Stimulated activated effector memory CD8-positive, alpha-beta T cell treated with anti-CD3 and anti-CD28 coated beads, Interleukin-12 subunit alpha, Interleukin-12 subunit beta, amount 100 ng/mL, for 72 hours (primary cell): ENCODE results near the gene KLF15.
A peak's percentile ranks its signal among the peaks of the same experiment; 100 is the strongest.

Experiments used
- ATAC-seq: fragments of 150-1000 bp; cut with Tn5 transposase; 2 replicates; pipeline ENCODE4 v1.10.0; 2021
- DNase-seq, 2 donors: peaks; one replicate each; pipeline ENCODE4 v3.0.0; 2021 to 2022; ENCODE audit warnings: low spot score in 2 of 2
- H3K27ac Mint-ChIP-seq: one replicate; pipeline ENCODE4 v1.8.0; 2022; ENCODE audit warnings: mild to moderate bottlenecking, mixed read lengths
- H3K36me3 Mint-ChIP-seq: one replicate; pipeline ENCODE4 v1.8.0; 2022; ENCODE audit warnings: mild to moderate bottlenecking, mixed read lengths
- H3K4me1 Mint-ChIP-seq: one replicate; pipeline ENCODE4 v1.8.0; 2022; ENCODE audit warnings: mixed read lengths
- H3K4me3 Mint-ChIP-seq: one replicate; pipeline ENCODE4 v1.8.0; 2022; ENCODE audit warnings: mild to moderate bottlenecking, mixed read lengths
- H3K9me3 Mint-ChIP-seq: one replicate; pipeline ENCODE4 v1.8.0; 2022; ENCODE audit warnings: mixed read lengths

Gene KLF15

GRCh38 chr3:126372413-126373145, 15.4 kb upstream of the KLF15 start:
- Mint-ChIP-seq H3K4me3 (no peak overlapping the region), H3K4me1 (no peaks in the 10 kb centered on the region), H3K27ac (no peak overlapping the region), H3K36me3 (no peaks in the 10 kb centered on the region), H3K9me3 (no peaks in the 10 kb centered on the region)
- no peak for DNase-seq
- no peak for ATAC-seq

- H3K36me3 Mint-ChIP-seq = no peaks in the 10 kb centered on the region
- H3K4me1 Mint-ChIP-seq = no peaks in the 10 kb centered on the region
- H3K4me3 Mint-ChIP-seq = no peak overlapping the region
- H3K27ac Mint-ChIP-seq = no peak overlapping the region
- no peaks in the 10 kb centered on the region for H3K9me3 Mint-ChIP-seq
- DNase-seq (no peak), ATAC-seq (no peak)
These were observed 14.0 kb upstream of the KLF15 start for GRCh38 chr3:126371096-126371705.

DNA sequence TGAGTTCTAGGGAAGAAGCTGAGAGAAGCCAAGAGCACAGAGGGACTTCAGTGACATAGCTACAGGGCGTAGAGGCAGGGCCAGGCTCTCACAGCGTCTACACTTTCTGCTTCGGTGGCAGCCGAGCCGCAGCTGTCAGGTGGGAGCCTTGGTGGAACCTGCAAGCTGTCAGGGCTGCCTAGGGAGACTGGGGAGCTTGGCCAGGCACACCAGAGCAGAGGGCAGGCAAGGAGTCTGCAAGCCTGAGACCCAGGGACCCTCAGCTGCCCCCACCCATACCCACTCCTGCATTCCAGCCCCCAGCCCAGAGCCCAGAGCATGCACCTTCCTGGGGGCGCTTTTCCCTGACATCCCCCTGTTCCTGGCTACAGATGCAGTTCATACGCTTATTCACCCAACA, 13.4 kb upstream of the KLF15 start:
- Mint-ChIP-seq H3K4me3 (no peak overlapping the region), H3K9me3 (no peaks in the 10 kb centered on the region), H3K4me1 (no peaks in the 10 kb centered on the region), H3K27ac (no peak overlapping the region), H3K36me3 (no peaks in the 10 kb centered on the region)
- ATAC-seq (no peak), DNase-seq (no peak)

DNA sequence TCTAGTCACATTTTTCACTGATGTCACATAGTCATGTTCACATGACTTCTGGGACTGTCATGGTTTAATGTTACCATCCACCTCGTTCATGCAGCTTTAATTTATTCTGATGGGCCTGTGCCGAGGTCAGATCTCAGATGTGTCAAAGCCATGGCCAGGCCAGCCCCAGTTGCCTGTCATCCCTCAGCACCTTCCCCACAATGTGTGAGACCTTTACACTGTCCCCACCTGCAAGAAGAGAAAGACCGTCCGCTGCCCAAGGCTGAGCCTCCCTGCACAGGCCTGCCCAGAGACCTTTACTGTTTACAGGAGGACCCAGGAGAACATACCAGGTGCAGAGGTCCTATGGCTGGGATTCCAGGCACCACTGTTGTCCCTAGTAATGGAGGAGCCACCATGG, 12.8 kb upstream of the KLF15 start:
- Mint-ChIP-seq H3K4me1 (no peaks in the 10 kb centered on the region), H3K9me3 (no peaks in the 10 kb centered on the region), H3K4me3 (no peak overlapping the region), H3K36me3 (no peaks in the 10 kb centered on the region), H3K27ac (no peak overlapping the region)
- ATAC-seq (no peak), DNase-seq (no peak)

GRCh38 chr3:126369490-126369889, 12.3 kb upstream of the KLF15 start:
- no peaks in the 10 kb centered on the region for H3K4me1 Mint-ChIP-seq
- no peak for ATAC-seq

GRCh38 chr3:126367316-126367805, 10.2 kb upstream of the KLF15 start:
- Mint-ChIP-seq H3K27ac (no peak overlapping the region), H3K9me3 (no peaks in the 10 kb centered on the region), H3K4me3 (no peak overlapping the region), H3K4me1 (no peaks in the 10 kb centered on the region), H3K36me3 (no peaks in the 10 kb centered on the region)
- ATAC-seq (no peak), DNase-seq (no peak)

More at GRCh38 chr3:126369490-126369889, 12.3 kb upstream of the KLF15 start:
- DNase-seq = no peak
- H3K4me3 Mint-ChIP-seq = no peak overlapping the region
- no peaks in the 10 kb centered on the region for H3K9me3 Mint-ChIP-seq
- no peak overlapping the region for H3K27ac Mint-ChIP-seq
- no peaks in the 10 kb centered on the region for H3K36me3 Mint-ChIP-seq

GRCh38 chr3:126365351-126366277, 8.4 kb upstream of the KLF15 start:
- no peaks in the 10 kb centered on the region for H3K9me3 Mint-ChIP-seq
- H3K36me3 Mint-ChIP-seq = no peaks in the 10 kb centered on the region
- ATAC-seq (no peak), DNase-seq (no peak)
- H3K4me3 Mint-ChIP-seq = no peak overlapping the region
- H3K4me1 Mint-ChIP-seq = no peaks in the 10 kb centered on the region
- H3K27ac Mint-ChIP-seq = no peak overlapping the region

DNA sequence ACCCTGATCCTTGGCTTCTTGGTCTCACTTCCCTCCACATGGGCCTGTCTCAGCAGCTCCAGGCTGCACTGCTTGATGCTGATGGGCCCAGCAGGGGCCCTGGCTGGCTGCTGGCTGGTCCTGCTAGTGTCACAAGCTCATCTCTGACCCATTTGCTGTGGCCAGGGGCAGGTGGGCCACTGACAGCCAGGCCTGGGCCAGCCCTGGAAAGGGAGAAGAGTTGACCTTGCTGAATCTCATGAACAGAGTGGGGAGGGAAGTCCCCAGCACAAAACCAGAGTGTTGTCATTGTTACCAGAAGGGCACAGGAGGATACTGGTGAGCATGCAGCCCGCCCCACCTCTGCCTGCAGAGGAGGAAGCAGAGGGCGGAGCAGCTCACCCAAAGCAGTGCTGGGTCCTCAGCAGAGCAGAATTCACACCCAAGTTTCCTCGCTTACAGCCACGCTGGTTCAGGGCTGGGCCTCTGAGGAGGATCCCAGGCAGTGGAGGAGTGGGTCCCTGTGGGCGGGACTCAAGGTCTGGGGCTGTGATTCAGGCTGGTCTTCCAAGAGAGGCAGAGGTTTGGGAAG, 7.6 kb upstream of the KLF15 start:
- Mint-ChIP-seq H3K4me3 (no peak overlapping the region), H3K27ac (no peak overlapping the region), H3K9me3 (no peaks in the 10 kb centered on the region), H3K36me3 (no peaks in the 10 kb centered on the region), H3K4me1 (no peaks in the 10 kb centered on the region)
- ATAC-seq = peak; percentile 47
- no peak for DNase-seq

- no peaks in the 10 kb centered on the region for H3K9me3 Mint-ChIP-seq
- ATAC-seq (no peak), DNase-seq (no peak)
- H3K27ac Mint-ChIP-seq = no peak overlapping the region
- no peak overlapping the region for H3K4me3 Mint-ChIP-seq
- H3K36me3 Mint-ChIP-seq = no peaks in the 10 kb centered on the region
- no peaks in the 10 kb centered on the region for H3K4me1 Mint-ChIP-seq
These were observed 7.0 kb upstream of the KLF15 start for GRCh38 chr3:126364130-126364695.

GRCh38 chr3:126361211-126361610, 4.0 kb upstream of the KLF15 start:
- ATAC-seq (no peak), DNase-seq (no peak)
- H3K4me3 Mint-ChIP-seq = no peak overlapping the region
- no peaks in the 10 kb centered on the region for H3K36me3 Mint-ChIP-seq
- peaks cover 11% of the 10 kb centered on the region for H3K4me1 Mint-ChIP-seq
- H3K9me3 Mint-ChIP-seq = no peaks in the 10 kb centered on the region
- H3K27ac Mint-ChIP-seq = no peak overlapping the region

DNA sequence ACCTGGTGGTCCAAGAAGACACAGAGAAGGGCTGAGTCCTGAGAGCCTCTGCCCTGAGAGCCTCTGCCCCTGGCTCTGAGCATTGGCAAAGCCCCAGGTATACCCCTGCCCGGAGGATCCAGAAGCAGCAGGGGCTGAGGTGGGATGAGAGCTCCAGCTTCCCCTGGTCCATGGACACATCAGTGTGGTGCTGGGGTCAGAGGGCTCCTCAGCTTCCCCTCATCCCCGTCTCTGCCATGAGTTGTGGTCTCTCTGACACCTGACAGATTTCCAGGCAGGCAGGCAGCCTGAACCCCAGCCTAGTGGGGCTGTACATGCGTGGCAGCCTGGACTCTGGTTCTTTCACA, 3.5 kb upstream of the KLF15 start:
- ATAC-seq = no peak
- Mint-ChIP-seq H3K36me3 (no peaks in the 10 kb centered on the region), H3K27ac (no peak overlapping the region), H3K9me3 (no peaks in the 10 kb centered on the region), H3K4me1 (peaks cover 14% of the 10 kb centered on the region), H3K4me3 (no peak overlapping the region)
- no peak for DNase-seq

DNA sequence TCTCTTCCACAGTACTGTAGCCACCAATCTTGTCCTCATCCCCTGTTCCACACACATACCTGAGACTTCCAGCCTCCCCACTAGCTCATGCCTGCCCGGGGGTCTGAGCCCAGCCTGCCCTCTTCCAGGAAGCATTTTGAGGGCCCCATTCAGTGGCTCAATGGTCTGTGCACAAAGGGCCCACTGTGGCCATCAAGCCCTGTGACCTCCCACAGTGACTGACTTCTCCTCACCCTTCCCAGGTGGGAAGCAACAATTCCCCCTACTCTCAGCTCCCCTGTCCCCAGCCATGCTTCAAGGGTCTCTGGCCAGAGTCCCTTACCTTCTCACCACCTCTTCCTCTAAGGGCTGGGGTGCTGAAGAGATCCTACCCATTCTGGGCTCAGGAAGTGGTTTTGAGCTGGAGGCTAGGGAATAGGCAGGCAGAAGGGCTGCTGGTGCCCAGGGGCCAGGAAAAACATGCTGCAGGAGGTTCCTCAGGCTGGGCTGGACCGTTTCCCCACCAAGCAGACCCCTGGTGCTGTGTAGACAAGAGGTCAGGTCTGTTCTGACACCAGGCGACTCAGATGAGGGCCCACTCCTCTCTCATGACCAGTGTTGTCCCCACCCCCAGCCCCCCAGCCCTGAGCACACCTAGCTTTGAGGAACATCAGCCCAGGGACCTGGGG, 3.0 kb upstream of the KLF15 start:
- no peak for ATAC-seq
- no peak for DNase-seq
- Mint-ChIP-seq H3K9me3 (no peaks in the 10 kb centered on the region), H3K27ac (no peak overlapping the region), H3K36me3 (no peaks in the 10 kb centered on the region), H3K4me3 (no peak overlapping the region), H3K4me1 (peaks cover 14% of the 10 kb centered on the region)

- Mint-ChIP-seq H3K4me1 (peaks cover 14% of the 10 kb centered on the region), H3K36me3 (no peaks in the 10 kb centered on the region), H3K27ac (no peak overlapping the region), H3K4me3 (no peak overlapping the region), H3K9me3 (no peaks in the 10 kb centered on the region)
- ATAC-seq = no peak
- DNase-seq = no peak
These were observed 1.6 kb upstream of the KLF15 start for GRCh38 chr3:126358816-126359181.

DNA sequence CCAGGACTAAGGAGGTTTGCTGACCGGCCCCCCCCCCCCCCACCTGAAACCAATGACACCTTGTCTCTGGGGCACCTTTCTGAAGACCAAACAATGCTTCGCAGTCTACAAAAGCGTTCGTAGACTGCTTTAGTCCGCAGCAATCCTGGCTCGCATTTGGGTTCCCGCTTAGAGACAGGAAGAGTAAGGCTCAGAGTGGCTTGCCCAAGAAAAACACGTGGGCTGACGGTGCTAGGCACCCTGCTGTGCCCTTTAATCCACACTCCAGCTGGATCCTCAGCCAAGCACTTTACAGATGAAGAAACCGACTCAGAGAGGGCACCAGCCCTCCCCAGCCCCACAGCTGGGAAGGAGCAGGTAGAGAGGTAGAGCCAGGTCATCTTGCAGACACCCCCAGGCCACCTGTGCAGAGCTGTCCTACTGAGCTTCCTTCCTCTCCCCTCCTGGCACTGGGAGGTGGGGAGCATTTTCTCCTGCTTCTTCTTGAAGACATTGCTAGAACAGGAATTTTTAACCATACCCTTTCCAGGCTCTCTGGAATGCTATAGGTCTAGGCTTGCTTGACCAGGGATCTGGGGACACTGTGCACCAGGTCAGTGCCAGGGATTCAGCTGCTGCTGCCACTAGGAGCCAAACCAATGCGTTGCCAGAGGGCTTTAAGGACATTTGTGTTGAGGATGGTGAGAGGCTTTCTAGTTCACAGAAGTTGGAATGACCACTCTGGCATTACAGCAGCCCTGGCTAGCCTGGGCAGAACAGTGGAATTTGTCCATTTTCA, 1.0 kb upstream of the KLF15 start:
- no peak overlapping the region for H3K27ac Mint-ChIP-seq
- DNase-seq = no peak
- no peak for ATAC-seq
- peaks cover 14% of the 10 kb centered on the region for H3K4me1 Mint-ChIP-seq
- H3K4me3 Mint-ChIP-seq = peak overlapping the region; percentile 70
- no peaks in the 10 kb centered on the region for H3K9me3 Mint-ChIP-seq
- no peaks in the 10 kb centered on the region for H3K36me3 Mint-ChIP-seq
